Right renal pelvis (tissue), 4 donors: Measurements from ENCODE around the gene NEDD8. TPM values are rescaled to one million over a fixed set of nuclear protein-coding genes. Genes with fewer than 3 reads are reported as not detected.
A peak's percentile ranks its signal among the peaks of the same experiment; 100 is the strongest.
"Not testable (repeated sequence)": the region's sequence is repeated elsewhere in the genome, so short reads cannot be mapped to it uniquely, and the experiment has no call there.

ENCODE experiments used
- DNase-seq, 4 donors: peaks; one replicate each; pipeline ENCODE4 v3.0.0-alpha.2; 2013; ENCODE audit warnings: low read depth in 4 of 4, low spot score in 3 of 4, missing footprints in 1 of 4
- polyA plus RNA-seq, 4 donors: library from polyadenylated mRNA; unstranded; fragments of 120-200 nt; gene quantifications; one replicate each; pipeline ENCODE4 v1.2.1, GENCODE V29; 2013; ENCODE audit not compliant: insufficient read length in 4 of 4

The NEDD8 gene
- polyA plus RNA-seq, 4 donors = 222 to 245 (median 238) TPM

DNA sequence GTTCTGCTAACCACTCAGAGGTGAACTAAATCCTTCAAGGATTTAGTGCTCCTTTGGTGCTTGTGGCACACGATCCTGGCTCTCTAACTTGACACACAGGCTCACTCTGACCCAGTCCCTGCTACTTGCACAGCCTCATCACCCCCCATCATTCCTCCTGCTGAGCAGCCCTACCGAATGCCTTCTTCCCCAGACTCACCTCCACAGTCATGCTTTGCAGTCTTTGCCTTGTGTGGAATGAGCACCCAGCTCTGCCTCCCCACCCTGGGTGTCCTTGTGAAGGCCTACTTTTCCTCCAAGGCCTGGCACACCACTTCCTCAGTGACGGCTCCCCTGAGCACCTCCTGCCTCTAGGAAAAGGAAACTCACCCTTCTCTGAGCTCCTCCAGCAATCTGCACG lies 18.2 kb upstream of the NEDD8 start:
- no peak for DNase-seq

- no peak for DNase-seq
Observed at GRCh38 chr14:24249230-24250021, 17.3 kb upstream of the NEDD8 start.

DNA sequence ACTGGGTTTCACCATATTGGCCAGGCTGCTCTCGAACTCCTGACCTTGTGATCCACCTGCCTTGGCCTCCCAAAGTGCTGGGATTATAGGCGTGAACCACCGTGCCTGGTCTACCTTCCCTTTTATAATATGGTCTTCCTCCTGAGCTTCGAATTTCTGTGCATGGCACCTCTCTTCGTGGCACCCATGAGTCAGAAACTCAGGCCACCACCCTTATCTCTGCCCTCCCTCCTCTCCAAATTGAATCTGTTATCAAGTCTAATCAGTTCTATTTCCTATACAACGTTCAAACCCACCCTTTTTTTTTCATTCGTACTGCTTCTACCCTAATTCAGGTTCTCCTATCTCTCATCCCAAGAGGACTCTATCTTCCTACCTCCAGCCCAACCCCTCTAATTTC lies 15.3 kb upstream of the NEDD8 start:
- DNase-seq = no peak

DNA sequence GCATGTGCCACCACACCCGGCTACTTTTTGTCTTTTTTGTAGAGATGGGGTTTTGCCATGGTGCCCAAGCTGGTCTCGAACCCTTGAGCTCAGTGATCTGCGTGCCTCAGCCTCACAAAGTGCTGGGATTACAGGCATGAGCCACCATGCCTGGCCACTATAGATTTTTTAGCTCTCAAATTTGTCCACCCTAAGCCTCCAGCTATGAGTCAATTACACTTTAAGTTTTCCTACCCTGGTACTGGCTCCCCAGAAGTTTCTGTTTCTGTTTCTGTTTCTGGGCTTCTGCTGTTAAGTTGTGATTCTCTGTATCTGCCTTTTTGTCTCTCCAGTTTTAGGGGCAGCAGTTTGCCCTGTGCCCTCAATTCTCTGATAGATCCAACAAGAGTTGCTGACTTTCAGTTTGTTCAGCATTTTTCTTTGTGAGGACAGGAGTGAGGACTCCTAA lies 14.6 kb upstream of the NEDD8 start:
- no peak for DNase-seq

GRCh38 chr14:24245350-24245749 lies 13.2 kb upstream of the NEDD8 start:
- DNase-seq = not testable (repeated sequence)

GRCh38 chr14:24243336-24243836 lies 11.2 kb upstream of the NEDD8 start:
- no peak for DNase-seq

DNA sequence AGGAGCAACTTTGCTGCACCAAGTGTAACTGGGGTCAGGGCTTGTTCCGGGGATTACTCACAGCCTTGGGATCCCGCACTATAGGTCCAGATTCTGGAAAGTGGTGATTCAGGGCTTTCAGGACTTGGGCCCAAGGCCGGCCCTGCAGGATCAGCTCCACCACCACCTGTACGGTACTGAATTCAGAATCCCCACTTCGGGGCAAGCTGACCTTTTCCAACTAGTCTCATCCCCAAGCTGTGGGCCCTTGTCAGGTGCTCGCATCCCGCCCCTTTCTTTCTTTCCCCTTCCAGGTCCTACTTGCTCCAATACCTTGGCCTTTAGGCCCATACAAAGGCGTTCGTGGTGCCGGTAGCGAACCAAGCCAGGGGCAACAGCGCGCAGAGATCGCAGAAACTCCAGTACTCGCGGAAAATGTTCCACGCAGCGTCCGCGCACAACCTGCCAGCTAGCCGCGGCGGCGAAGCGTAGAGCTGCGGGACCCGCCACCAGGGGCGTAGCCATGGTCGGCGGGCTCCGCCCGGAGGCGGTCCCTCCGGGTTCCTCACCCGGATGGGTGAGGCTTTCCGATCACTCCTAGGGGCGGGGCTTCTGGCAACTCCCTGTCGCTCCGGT lies 9.8 kb upstream of the NEDD8 start:
- DNase-seq = peak in 3 of 4 donors; percentile 83 to 90 (median 88)

DNA sequence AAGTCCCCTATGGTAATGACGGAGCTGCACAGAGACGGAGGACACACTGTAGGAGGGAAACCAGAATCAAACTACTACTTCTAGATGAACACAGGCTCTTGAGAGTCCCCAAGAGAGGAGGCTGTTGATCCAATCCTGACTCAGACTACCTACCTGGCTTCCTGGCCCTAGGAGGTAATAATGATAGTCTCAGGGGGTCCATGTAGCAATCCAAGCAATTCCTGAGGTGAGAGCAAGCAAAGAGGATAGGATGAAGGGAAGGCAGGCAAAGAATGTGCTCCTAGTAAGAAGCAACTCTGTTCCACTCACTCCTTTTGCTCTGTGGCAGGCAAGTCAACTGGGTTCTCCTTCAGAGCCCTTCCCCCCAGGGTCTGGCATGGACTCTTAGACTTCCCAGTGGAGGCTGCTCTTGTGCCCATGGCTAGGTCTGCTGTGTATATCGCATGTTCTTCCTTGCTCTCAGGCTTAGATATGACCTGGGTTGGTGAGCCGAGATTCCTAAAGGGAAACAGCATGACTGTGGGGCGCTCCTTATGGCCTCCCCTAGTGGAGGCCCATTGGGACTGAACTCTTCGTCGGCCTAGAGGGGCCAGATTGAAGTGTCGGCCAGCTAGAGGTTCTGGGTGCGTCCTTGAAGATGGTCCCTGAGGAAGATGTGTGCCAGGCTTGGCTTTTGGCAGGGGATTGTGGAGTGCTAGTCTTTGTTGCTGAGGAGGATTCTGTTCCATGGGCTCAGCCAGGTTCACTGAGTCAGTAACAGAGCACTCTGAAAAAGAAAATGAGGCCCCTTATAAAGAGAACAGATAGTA lies 8.1 kb upstream of the NEDD8 start:
- no peak for DNase-seq

- no peak for DNase-seq
Observed at GRCh38 chr14:24238527-24239037, 6.4 kb upstream of the NEDD8 start.

DNA sequence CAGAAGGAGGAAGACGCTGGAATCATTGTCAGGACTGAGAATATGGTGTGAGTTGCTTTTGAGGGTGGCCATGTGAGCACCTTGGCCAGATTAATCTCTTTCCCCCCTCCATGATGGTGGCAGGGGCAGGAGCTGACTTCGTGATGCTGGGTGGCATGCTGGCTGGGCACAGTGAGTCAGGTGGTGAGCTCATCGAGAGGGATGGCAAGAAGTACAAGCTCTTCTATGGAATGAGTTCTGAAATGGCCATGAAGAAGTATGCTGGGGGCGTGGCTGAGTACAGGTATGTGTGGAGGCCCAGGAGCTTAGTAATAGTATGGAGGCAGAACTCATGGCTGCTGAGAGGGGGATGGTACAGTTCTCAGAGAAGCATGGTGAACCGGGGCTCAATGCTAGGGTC lies 6.0 kb upstream of the NEDD8 start:
- DNase-seq = no peak

DNA sequence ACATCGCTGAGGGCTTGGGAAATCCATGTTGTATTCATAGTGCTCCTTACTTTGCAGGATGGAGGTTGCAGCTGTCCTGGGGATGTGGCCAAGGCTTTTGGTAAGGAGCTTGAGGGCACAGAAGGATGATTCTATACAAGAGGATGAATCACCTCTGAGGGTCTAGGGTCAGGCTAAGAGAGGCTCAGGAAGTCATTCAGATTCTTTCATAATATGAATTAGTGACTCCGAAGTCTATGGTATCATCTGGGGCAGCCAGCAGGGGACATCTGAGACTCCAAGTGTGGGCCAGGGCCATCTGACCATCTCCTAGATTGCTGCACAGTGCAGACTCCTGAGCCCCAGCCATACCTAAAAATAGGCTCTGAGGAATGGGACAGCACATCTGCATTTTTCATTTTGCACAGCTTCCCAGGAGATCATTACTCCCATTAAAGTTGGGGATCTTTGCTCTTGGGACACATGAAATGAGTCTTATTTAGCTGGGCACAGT lies 5.3 kb upstream of the NEDD8 start:
- no peak for DNase-seq

DNA sequence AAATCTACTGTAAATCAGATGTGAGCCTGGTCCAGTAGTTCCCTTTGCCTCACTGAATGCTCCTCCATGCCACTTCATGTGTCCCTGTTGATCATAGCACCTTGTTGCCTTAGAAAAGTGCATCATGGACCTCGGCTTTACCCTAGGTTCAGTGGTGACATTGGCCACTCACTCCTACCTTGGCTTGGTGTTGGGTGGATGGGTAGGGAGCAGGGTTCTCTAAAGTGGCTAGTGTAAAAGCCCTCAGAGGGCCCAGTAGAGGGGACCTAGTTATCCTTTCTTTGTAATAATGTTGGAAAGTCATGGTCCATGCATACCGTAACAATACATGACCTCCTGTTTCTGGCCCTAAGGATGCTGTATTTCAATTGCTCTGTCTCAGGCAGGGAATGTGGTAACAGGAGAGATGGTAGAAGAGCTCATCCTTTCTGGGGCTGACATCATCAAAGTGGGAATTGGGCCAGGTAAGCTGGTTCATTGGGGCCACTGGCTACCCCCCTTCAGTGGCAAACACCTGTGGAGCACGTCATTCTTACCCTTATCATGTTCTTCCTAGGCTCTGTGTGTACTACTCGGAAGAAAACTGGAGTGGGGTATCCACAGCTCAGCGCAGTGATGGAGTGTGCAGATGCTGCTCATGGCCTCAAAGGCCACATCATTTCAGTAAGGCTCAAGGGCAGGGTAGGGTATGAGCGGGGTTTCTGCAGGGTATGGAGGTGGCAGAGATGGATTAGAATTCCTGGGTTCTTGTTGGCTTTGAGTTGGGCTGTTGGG lies 4.7 kb upstream of the NEDD8 start:
- no peak for DNase-seq

GRCh38 chr14:24235804-24236688 lies 3.9 kb upstream of the NEDD8 start:
- no peak for DNase-seq

DNA sequence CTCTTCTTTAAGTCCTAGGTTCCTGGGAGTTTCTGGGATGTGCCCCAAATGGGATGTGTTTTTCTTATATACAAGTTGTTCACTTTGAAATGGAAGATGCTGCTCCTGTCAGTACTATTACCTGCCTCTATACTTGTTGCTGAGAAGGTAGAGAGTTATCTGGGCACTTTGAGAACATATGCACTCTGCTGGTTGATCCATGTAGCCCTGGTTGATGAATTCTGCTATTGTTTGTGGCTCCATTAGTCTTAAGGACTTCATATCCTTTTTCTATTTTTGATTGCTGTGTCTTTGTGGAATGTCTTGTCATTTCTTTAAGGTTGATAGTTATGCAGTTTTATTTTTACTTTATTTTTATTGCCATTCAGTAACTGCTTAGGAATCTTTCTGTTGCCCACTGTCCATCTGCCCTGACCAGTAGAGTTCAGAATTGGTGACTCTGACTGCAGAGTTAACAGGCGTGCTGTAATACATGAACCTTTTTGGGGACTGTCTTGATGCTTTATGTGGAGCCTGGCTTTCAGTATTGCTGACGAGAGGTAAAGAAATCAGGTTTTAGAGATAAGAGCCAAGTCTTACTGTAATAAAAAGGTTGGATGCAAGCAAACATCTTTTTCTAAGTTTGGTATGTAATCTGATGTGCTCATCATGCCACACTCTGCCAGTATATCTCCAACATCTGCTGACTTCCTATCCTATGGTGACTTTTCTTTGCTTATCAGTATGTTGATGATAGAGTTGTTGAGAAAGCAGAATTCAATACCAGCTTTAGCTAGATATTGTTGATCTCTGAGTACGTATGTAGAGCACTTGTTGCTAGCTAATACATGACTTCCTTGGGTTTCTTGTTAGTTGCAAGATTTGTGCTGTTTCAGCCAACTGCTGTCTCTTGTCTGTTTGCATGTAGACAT lies 2.2 kb upstream of the NEDD8 start:
- no peak for DNase-seq

GRCh38 chr14:24233538-24233866 lies 1.3 kb upstream of the NEDD8 start:
- DNase-seq = no peak

DNA sequence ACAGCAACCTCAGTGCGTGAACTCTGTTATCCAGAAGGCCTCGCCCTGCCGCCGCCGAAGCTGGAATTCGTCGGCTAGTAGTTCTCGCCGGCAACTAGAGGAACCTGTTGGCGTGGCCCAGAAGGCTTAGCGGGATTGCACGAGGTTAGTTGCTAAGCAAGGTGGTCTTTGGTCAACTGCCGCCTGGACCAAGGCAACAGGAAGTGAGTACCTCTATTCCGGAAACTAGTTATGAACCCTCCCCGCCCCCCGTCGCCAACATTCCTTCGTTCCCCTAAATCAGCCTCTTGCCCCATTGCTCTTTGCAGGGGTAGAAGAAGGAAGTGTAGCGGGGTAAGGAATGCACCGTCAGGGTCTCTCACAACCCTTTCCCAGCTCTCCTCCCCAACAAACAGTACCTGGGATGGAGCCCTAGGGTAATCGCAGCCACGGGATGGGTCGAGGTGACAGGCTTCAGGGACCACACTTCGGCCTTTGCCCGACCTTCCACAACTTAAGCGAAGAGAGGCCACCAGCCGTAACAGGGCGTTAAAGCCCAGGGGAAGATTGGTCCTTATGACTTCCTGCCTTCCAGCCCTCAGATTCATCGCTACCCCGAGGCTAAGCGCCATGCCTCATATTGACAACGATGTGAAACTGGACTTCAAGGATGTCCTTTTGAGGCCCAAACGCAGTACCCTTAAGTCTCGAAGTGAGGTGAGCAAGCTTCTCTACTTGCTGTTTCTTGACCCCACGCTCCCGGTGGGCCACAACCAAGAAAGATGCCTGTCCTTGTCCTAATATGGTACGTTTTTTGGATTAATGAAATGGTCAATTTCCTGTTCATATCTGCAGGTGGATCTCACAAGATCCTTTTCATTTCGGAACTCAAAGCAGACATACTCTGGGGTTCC lies 724 bp upstream of the NEDD8 start, which contains the start of gene GMPR2:
Gene GMPR2, plus strand, starts transcription at position 285 of the 893 bp plus-strand sequence. Its CDS starts 325 bp downstream, at position 610.
- no peak for DNase-seq
